GM19025 (cell line): ENCODE results near the gene SH3PXD2B.
"Not testable (repeated sequence)": the region's sequence is repeated elsewhere in the genome, so short reads cannot be mapped to it uniquely, and the experiment has no call there.

Source experiments
- ATAC-seq: cut with Tn5 transposase; IDR thresholded peaks from one replicate; pipeline ENCODE4 v1.9.1; 2021; ENCODE audit warnings: mild to moderate bottlenecking, low read depth, moderate library complexity; ENCODE audit not compliant: unreplicated experiment

SH3PXD2B gene

GRCh38 chr5:172374783-172375182 is 79.5 kb downstream of the SH3PXD2B start:
- no peak for ATAC-seq

DNA sequence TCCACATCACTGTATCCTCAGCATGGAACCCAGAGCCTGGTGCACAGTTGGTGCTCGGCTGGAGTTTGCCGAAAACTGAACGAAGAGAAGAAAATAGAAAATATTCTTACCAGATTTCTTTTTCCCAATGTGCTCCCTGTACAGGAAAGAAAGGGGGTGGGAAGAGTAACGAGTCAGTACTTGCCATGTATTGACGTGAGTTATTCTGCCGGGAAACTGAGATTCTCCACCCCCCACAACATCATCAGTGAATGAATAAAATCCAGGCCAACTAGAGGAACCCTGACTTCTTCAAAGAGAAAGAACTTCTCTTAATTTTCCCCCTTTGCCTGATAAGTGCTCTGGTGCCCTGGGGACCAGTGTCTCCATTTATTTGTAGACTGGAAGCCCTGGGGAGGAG is 80.6 kb downstream of the SH3PXD2B start:
- ATAC-seq: no peak

DNA sequence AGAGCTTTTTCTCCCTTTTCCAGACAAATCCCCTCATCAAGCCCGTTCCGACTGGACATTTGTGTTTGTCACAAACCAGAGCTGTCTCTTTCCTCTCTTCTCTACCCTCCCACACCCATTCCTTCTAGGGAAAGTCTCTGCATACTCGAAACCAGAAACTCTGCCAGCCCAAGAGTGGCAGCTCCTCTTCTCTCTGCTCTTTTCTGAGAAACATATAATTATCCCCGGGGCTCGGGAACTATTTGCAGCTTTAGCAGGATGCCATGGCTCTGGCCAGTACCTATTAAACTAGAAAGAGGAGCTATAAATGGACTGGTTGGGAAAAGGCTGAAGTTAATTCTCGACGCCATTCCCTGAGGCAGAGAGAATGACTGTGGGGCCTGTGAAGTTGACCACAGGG is 82.6 kb downstream of the SH3PXD2B start:
- ATAC-seq: no peak

- ATAC-seq: no peak
Measured at GRCh38 chr5:172370648-172371545, 83.4 kb downstream of the SH3PXD2B start.

- no peak for ATAC-seq
Measured at GRCh38 chr5:172370237-172370640, 84.1 kb downstream of the SH3PXD2B start.

GRCh38 chr5:172368699-172369098 is 85.6 kb downstream of the SH3PXD2B start:
- ATAC-seq: not testable (repeated sequence)

DNA sequence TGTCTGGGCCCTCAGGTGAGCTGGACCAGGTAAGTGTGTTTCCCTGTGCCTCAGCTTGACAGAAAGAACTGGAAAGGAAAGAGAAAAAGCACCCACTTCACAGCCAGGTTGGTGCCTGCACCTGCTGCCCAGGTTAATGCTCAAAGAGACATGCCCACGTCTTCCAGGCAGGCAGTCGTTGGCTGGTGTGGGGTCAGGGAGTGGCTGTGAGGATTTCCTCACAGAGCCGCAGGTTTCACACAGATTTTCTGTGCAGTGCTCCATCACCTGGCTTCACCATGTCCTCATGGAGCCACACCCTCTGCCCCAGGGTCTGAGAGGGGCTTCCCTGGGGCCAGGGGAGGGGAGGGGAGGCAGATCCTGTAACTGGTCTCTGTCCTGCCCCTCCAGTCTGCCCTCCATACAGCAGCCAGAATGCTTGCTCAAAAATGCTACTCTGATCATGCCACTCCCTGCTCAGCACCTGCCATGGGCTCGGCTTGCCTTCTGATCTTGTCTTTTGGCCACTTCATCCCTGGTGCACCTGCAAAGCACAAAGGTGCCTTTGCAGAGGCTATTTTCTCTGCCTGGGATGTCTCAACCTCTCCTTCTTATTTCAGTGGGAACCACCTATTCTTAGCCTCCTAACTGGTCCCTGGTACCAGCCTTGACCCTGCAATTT is 88.2 kb downstream of the SH3PXD2B start:
- ATAC-seq: no peak

GRCh38 chr5:172364773-172365172 is 89.6 kb downstream of the SH3PXD2B start:
- no peak for ATAC-seq

DNA sequence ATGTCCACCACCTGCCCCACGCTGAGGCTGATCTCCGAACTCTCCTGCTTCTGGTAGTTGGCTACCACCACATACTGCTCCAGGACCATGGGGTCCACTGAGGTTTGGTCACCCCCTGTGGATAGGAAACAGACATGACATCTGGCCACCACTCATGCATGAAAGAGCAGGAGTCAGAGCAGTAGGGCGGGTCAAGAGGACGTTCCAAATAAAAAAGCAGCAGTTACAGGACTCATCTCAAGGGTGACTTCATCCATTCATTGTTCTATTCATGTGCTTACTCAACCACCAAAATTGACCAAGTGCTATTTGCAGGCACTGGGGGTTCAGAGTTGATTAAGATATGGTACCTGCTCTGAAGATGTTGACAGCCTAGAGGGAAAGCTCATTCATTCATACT is 91.6 kb downstream of the SH3PXD2B start:
- no peak for ATAC-seq

DNA sequence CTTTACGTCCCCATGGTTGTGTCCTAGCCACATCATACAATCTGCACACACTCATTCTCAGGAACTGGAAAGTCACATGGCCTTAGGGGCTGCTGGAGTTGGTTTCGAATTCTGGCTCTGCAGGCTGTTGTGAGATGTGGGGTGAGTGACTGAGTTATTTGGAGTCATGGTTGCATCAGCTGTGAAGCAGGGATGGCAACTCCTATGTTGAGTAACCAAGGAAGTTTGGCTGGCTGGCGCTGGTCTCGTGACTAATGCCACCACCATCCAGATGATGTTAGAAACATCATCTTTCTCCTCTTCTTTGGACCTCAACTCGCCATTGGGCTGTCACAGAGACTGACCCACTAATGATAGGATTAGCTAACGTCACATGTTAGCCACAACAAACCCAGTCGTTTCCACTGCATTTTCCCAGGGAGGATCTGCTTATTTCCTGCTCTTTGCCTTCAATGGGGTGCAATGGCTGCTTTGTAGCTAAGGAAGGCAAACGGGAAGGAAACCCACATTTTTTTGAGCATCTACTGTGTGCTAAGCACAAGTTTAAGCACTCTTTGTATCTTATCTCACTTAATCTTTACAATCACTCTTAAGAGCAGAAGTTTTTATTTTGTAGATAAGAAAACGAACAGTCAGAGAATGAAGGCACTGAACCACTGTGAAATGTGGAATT is 92.6 kb downstream of the SH3PXD2B start:
- ATAC-seq: no peak

GRCh38 chr5:172358345-172358744 is 96.0 kb downstream of the SH3PXD2B start:
- no peak for ATAC-seq

DNA sequence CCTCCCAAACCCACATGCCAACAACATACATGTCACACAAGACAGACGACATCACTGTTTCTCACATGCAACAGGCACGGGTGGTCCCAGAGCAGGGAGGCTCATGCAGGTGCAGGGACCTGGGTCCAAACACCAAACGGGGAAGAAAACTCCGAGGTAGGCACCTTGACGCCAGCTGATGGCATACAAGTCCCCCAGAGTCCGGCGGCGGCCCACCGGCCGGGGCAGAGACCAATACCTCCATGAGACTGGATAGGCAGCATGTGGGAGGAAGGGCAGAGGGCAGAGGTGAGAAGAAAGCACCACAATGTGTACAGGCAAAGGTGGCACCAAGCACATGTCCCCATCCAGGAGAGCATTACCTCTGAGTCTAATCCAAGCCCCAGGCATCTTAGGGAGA is 97.8 kb downstream of the SH3PXD2B start:
- no peak for ATAC-seq

DNA sequence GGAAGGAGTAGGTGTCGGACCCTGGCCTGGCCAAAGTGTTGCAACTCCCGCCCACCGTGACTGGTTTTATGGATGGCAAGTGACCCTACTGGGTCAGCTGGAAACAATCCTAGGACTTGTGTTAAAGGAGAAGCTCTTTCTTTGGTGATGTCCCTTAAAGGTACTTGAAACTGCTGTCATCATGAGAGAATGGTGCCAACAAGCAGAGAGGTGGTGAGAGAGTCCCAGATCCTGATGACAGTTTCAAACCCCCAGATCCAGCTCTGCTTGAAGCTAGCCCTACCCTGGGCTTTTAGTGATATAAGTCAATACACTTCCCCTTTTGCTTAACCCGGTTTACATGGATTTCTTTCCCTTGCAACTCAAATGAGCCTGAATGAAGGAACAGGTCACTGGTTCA is 98.3 kb downstream of the SH3PXD2B start:
- ATAC-seq: no peak

DNA sequence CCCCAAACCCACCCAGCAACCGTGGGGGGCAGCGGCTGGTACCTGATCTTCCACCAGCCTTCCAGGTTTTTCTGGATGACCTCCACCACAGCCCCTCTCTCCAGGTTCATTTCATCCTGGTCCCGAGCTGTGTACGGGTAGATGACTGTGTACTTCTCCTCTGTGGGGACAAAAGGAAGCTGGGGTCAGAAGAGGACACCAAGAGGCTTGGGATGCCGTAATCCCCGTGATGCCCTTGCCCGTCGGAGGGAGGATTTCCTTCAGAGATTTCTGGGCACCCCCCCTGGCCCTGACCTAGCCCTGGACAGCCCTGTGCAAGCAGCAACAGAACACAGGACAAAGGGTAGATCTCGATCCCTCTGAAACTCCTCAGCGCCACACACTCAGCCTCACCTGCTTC is 100.5 kb downstream of the SH3PXD2B start:
- no peak for ATAC-seq

GRCh38 chr5:172353271-172353812 is 101.0 kb downstream of the SH3PXD2B start:
- no peak for ATAC-seq

DNA sequence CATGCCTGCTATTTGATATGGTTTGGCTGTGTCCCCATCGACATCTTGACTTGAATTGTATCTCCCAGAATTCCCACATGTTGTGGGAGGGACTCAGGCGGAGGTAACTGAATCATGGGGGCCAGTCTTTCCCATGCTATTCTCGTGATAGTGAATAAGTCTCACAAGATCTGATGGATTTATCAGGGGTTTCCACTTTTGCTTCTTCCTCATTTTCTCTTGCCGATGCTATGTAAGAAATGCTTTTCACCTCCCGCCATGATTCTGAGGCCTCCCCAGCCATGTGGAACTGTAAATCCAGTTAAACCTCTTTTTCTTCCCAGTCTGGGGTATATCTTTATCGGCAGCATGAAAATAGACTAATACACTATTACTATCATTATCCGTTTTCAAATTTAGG is 101.8 kb downstream of the SH3PXD2B start:
- not testable (repeated sequence) for ATAC-seq

DNA sequence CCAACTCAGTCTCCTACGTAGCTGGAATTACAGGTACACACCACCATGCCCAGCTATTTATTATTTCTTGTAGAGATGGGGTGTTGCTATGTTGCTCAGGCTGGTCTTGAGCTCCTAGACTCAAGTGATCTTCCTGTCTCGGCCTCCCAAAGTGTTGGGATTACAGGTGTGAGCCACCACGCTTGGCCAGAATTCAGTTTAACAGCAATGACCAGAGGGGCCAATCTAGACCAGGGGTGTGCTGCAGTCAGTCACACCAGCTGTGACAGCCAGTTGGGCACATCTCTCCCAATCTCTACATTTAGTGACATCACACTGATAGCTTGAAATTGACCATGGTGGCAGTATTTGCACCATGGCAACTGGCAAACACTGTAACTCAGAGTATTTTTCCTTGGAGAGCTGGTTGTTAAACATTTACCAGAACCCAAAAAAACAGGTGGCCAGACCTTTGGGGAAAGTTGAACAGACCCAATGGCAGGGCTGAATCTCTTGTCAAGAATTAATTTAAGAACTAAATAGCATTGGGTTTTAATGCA is 103.0 kb downstream of the SH3PXD2B start:
- no peak for ATAC-seq

DNA sequence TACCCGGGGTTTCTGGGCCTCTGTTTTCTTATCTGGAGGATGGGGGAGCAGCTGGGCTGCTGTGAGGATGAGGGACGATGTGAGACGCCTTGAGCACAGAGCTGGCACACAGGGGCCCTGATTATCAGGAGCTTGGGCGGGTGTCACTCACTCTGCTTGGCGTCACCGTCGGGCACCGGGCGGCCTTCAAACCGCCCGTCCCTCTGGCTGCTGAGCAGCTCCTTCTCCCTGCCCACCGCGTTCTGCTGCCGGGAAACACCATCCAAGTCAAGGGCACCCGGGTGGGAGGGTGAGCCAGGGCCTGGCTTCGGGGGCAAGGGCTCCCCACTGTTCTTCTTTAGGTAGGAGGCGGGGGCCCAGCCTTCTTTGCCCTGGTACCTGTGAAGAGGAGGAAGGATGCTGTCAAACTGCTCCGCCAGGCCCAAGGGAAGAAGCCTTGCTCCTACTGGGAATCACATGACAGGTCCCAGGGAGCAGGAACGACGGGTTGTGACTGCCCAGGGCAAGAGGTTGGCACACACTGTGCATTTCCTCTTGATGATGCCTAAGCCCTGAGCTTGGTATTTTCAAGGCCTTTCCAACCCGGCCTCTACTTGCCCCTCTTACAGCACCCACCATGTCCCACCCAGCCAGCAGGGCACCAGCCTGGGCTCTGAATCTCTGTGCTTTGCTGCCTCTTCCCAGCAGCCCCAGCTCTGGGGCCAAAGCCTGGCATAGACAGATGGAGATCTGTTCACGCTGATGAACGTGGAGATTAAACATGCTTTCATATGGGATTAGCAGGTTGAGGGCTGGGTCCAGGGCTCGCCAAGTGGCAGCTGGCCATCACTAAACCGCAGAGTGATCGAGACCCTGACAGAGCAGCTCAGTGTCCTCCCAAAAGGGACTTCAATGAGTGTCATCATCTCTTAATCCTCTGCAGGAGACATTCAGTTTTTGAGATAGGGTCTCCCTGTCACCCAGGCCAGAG is 103.8 kb downstream of the SH3PXD2B start:
- ATAC-seq: no peak

DNA sequence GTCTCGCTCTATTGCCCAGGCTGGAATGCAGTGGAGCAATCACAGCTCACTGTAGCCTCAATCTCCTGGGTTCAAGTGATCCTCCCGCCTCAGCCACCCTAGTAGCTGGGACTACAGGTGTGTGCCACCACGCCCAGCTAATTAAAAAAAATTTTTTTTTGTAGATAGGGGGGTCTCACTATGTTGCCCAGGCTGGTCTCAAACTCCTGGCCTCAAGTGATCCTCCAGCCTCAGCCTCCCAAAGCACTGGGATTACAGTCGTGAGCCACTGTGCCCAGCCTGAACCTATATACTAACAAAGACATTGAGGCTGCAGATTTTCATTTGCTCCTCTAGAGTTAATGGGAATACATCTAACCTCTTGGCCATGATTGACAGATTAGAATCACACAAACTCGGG is 105.6 kb downstream of the SH3PXD2B start:
- ATAC-seq: not testable (repeated sequence)

- ATAC-seq: no peak
Measured at GRCh38 chr5:172348084-172348483, 106.2 kb downstream of the SH3PXD2B start.
